Measurements from ENCODE around the gene RETREG2. TPM values are rescaled to one million over a fixed set of nuclear protein-coding genes. Genes with fewer than 3 reads are reported as not detected.

Gene RETREG2
- total RNA-seq, 1 experiment from 2014 or later: 46.7 TPM

DNA sequence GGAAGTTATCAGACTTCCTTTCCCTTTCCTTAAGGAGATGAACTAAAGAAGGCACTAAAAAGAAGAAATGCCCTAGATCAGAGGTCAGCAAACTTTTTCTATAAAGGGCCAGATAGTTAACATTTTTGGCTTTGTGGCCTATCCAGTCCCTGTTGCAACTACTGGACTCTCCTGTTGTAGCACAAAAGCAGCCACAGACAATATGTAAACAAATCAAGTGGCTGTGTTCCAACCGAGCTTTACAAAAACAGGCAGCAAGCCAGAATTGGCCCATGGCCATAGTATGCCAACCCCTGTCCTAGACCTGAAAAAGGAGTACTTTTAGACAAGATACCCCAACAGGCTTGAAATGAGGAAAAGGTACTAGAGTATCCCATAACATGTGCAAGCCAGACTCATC lies 28.4 kb upstream of the RETREG2 start:
- Histone ChIP-seq H4K91ac (ENCODE audit: insufficient read length, low read depth, low read length) (no peak overlapping the region), H3K9ac (ENCODE audit: extremely low read depth, insufficient read length, low read length) (no peak overlapping the region), H2BK20ac (ENCODE audit: low read depth, low read length, poor library complexity, severe bottlenecking) (no peak overlapping the region), H2AFZ (ENCODE audit: low read length) (no peak overlapping the region), H3K9me3 (ENCODE audit: control insufficient read depth, low read depth, low read length) (no peaks in the 10 kb centered on the region), H3K4me2 (ENCODE audit: insufficient read depth, insufficient read length, low read length) (no peak overlapping the region), H3T11ph (ENCODE audit: low read length) (no peak overlapping the region), H3K23ac (ENCODE audit: insufficient read length, low read depth, low read length) (no peak overlapping the region), H4K8ac (replicated peaks; ENCODE audit: insufficient read length, low read depth, low read length) (no peak overlapping the region), H3K14ac (ENCODE audit: insufficient read depth, low read length) (no peak overlapping the region), H2AK5ac (ENCODE audit: insufficient read length, low read length) (no peak overlapping the region), H2BK5ac (ENCODE audit: insufficient read length, low read length) (no peak overlapping the region), H3K23me2 (ENCODE audit: insufficient read length, low read depth, low read length, poor library complexity, severe bottlenecking) (no peaks in the 10 kb centered on the region), H2BK15ac (ENCODE audit: low read depth, low read length) (no peak overlapping the region), H4K20me1 (ENCODE audit: control insufficient read depth, insufficient read depth, insufficient read length) (no peaks in the 10 kb centered on the region), H4K5ac (ENCODE audit: insufficient read length, low read depth, low read length) (no peak overlapping the region), H3K79me1 (ENCODE audit: insufficient read depth, low read depth, low read length, poor library complexity, severe bottlenecking) (no peaks in the 10 kb centered on the region), H3K27me3 (ENCODE audit: insufficient read depth, low read length) (no peaks in the 10 kb centered on the region), H3K27ac (ENCODE audit: insufficient read length, low read depth, low read length) (no peak overlapping the region), H2BK120ac (ENCODE audit: low read depth, low read length, poor library complexity, severe bottlenecking) (no peak overlapping the region), H2BK12ac (ENCODE audit: insufficient read length, low read depth, low read length) (no peak overlapping the region), H3K56ac (ENCODE audit: insufficient read length, low read depth, low read length) (no peak overlapping the region), H3K79me2 (ENCODE audit: insufficient read depth, low read length) (no peaks in the 10 kb centered on the region), H3K4ac (ENCODE audit: low read depth, low read length) (no peak overlapping the region), H3K4me1 (ENCODE audit: insufficient read depth, low read length) (no peaks in the 10 kb centered on the region), H3K18ac (ENCODE audit: insufficient read length, low read depth, low read length) (no peak overlapping the region)
- Mint-ChIP-seq H3K4me1 (no peaks in the 10 kb centered on the region), H3K27ac (no peak overlapping the region), H3K4me3 (no peak overlapping the region), H3K9me3 (no peaks in the 10 kb centered on the region), H3K27me3 (ENCODE audit: low read depth) (no peaks in the 10 kb centered on the region), H3K36me3 (ENCODE audit: insufficient read depth in 1 of 3, low read depth in 3 of 3) (peaks cover 5 to 16% (median 15%) of the 10 kb centered on the region in 3 experiments; a peak in 6 of 7 replicates)
- WGBS (ENCODE audit: extremely low coverage, insufficient read length, low lambda C conversion rate): no CpG with 5 or more reads among the region's 1 CpG
- DNase-seq: no peak
- TF ChIP-seq, protein P1, sequence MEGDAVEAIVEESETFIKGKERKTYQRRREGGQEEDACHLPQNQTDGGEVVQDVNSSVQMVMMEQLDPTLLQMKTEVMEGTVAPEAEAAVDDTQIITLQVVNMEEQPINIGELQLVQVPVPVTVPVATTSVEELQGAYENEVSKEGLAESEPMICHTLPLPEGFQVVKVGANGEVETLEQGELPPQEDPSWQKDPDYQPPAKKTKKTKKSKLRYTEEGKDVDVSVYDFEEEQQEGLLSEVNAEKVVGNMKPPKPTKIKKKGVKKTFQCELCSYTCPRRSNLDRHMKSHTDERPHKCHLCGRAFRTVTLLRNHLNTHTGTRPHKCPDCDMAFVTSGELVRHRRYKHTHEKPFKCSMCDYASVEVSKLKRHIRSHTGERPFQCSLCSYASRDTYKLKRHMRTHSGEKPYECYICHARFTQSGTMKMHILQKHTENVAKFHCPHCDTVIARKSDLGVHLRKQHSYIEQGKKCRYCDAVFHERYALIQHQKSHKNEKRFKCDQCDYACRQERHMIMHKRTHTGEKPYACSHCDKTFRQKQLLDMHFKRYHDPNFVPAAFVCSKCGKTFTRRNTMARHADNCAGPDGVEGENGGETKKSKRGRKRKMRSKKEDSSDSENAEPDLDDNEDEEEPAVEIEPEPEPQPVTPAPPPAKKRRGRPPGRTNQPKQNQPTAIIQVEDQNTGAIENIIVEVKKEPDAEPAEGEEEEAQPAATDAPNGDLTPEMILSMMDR (conservative IDR thresholded peaks at IDR 0.05): no peak
